MCF 10A (cell line): ENCODE results near the gene FARS2. TPM values are rescaled to one million over a fixed set of nuclear protein-coding genes. Genes with fewer than 3 reads are reported as not detected.

Experiments
- BruUV-seq: library from RNA; stranded (reverse); fragments of 400-500 nt; replicated peaks from 2 replicates; lab custom pipeline; 2021; lab: Mats Ljungman, UMichigan
- CTCF ChIA-PET: fragments of 300-600 bp; sonication (Branson Sonifier 250); formaldehyde crosslinking; extraction: SDS; loops from one replicate; lab custom pipeline; 2021; ENCODE audit warnings: antibody characterized with exemption, inconsistent platforms; lab: Yijun Ruan, JAX
- POLR2A ChIA-PET: fragments of 300-600, 350-650 bp; sonication (Branson Sonifier 250); formaldehyde crosslinking; extraction: SDS; loops from one replicate; lab custom pipeline; 2020; ENCODE audit warnings: antibody characterized with exemption, inconsistent platforms; lab: Yijun Ruan, JAX
- DNase-seq: peaks from one replicate; pipeline ENCODE4 v3.0.0-alpha.2; 2018; ENCODE audit not compliant: unreplicated experiment
- H3K27ac Mint-ChIP-seq: one replicate; pipeline ENCODE4 v1.8.0; 2022; ENCODE audit warnings: mild to moderate bottlenecking, low read depth, mixed read lengths; ENCODE audit not compliant: unreplicated experiment
- H3K27me3 Mint-ChIP-seq: one replicate; pipeline ENCODE4 v1.8.0; 2022; ENCODE audit warnings: mixed read lengths; ENCODE audit not compliant: insufficient read depth, unreplicated experiment
- H3K36me3 Mint-ChIP-seq: one replicate; pipeline ENCODE4 v1.8.0; 2022; ENCODE audit warnings: mild to moderate bottlenecking, moderate library complexity, mixed read lengths; ENCODE audit not compliant: insufficient read depth, unreplicated experiment
- H3K4me1 Mint-ChIP-seq: one replicate; pipeline ENCODE4 v1.8.0; 2022; ENCODE audit warnings: mixed read lengths; ENCODE audit not compliant: insufficient read depth, unreplicated experiment
- H3K4me3 Mint-ChIP-seq: one replicate; pipeline ENCODE4 v1.8.0; 2022; ENCODE audit warnings: mild to moderate bottlenecking, moderate library complexity, mixed read lengths; ENCODE audit not compliant: unreplicated experiment
- H3K9me3 Mint-ChIP-seq: one replicate; pipeline ENCODE4 v1.8.0; 2022; ENCODE audit warnings: mixed read lengths; ENCODE audit not compliant: unreplicated experiment
- CTCF ChIP-seq: fragments of 200-600 bp; IDR thresholded peaks from one replicate; pipeline ENCODE4 v1.8.0; 2022; ENCODE audit warnings: antibody characterized with exemption, mild to moderate bottlenecking; ENCODE audit not compliant: unreplicated experiment
- intact Hi-C: fragments of 100-400 bp; cut with micrococcal nuclease; formaldehyde crosslinking; loops from 2 replicates; pipeline ENCODE4 v1.14.1; 2022
- total RNA-seq: library from RNA; stranded (reverse); gene quantifications from 2 replicates; pipeline ENCODE4 v1.2.3, GENCODE V29; 2022

FARS2 gene
- total RNA-seq, 1 experiment from 2014 or later = 18.2 TPM

- DNase-seq = no peak
- POLR2A ChIA-PET = no interaction called here
- intact Hi-C loops = no loop called here
- BruUV-seq = no TSS peak
- H3K4me3 Mint-ChIP-seq = no peak overlapping the region
- CTCF ChIA-PET = interaction anchor here (0.6 kb wide), 1 partner anchor 265 kb away, joined by 3 read pairs; no protein-coding TSS in a partner anchor
- no peaks in the 10 kb centered on the region for H3K27me3 Mint-ChIP-seq
- peaks cover 7% of the 10 kb centered on the region for H3K9me3 Mint-ChIP-seq
- peaks cover 6% of the 10 kb centered on the region for H3K36me3 Mint-ChIP-seq
- TF ChIP-seq CTCF = no peak
- no peaks in the 10 kb centered on the region for H3K4me1 Mint-ChIP-seq
- H3K27ac Mint-ChIP-seq = no peak overlapping the region
Measured at GRCh38 chr6:5405976-5406375, 144.7 kb downstream of the FARS2 start.

GRCh38 chr6:5411414-5411813 is 150.1 kb downstream of the FARS2 start:
- DNase-seq = no peak
- no peaks in the 10 kb centered on the region for H3K9me3 Mint-ChIP-seq
- no peak for TF ChIP-seq CTCF
- peaks cover 19% of the 10 kb centered on the region for H3K36me3 Mint-ChIP-seq
- BruUV-seq = no TSS peak
- intact Hi-C loops = no loop called here
- ChIA-PET POLR2A (no interaction called here), CTCF (no interaction called here)
- no peak overlapping the region for H3K27ac Mint-ChIP-seq
- H3K4me1 Mint-ChIP-seq = no peaks in the 10 kb centered on the region
- no peaks in the 10 kb centered on the region for H3K27me3 Mint-ChIP-seq
- H3K4me3 Mint-ChIP-seq = no peak overlapping the region

GRCh38 chr6:5412017-5412416 is 150.7 kb downstream of the FARS2 start:
- H3K4me1 Mint-ChIP-seq = no peaks in the 10 kb centered on the region
- no TSS peak for BruUV-seq
- no peak for TF ChIP-seq CTCF
- H3K9me3 Mint-ChIP-seq = no peaks in the 10 kb centered on the region
- no peaks in the 10 kb centered on the region for H3K27me3 Mint-ChIP-seq
- H3K36me3 Mint-ChIP-seq = peaks cover 19% of the 10 kb centered on the region
- intact Hi-C loops = no loop called here
- no peak for DNase-seq
- no peak overlapping the region for H3K27ac Mint-ChIP-seq
- ChIA-PET POLR2A (no interaction called here), CTCF (no interaction called here)
- H3K4me3 Mint-ChIP-seq = no peak overlapping the region

GRCh38 chr6:5412663-5413062 is 151.3 kb downstream of the FARS2 start:
- Mint-ChIP-seq H3K4me3 (no peak overlapping the region), H3K36me3 (peaks cover 19% of the 10 kb centered on the region), H3K27me3 (no peaks in the 10 kb centered on the region), H3K9me3 (peaks cover 6% of the 10 kb centered on the region), H3K27ac (no peak overlapping the region), H3K4me1 (peaks cover 4% of the 10 kb centered on the region)
- no peak for DNase-seq
- intact Hi-C loops = no loop called here
- BruUV-seq = no TSS peak
- POLR2A ChIA-PET = interaction anchor here (0.7 kb wide), 2 partner anchors 11 to 84 kb away, joined by 3 to 4 read pairs; no protein-coding TSS in a partner anchor
- CTCF ChIA-PET = interaction anchor here (1.0 kb wide), 1 partner anchor 44 kb away, joined by 3 read pairs; no protein-coding TSS in a partner anchor
- TF ChIP-seq CTCF = no peak
